Measurements from ENCODE around the gene CASS4. TPM values are rescaled to one million over a fixed set of nuclear protein-coding genes. Genes with fewer than 3 reads are reported as not detected.

CASS4 gene
- total RNA-seq, 1 donor from 2014 or later, result 0.16 TPM

DNA sequence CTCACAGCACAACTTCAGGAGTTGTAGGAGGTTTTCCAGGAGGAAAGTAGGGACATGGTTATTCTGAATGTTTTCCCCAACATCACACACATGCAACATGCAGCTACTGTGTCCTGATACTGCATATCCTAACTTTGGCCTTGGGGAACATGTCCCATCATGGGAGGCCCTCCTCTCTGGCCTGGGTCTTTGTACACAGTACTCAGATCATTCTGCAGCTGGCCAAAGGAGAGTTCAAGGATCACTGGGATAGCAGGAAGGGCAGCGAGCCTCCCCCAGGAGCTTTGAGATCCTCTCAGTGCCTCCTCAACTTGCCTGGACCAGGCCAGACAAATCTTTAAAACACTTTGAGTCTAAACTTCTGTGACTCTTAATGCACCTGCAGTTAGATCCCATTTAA lies 12.9 kb downstream of the CASS4 start:
- no peaks in the 10 kb centered on the region for H3K9me3 Mint-ChIP-seq
- no peak for DNase-seq (ENCODE audit: low read depth, low spot score)
- no peak for TF ChIP-seq CTCF (conservative IDR thresholded peaks at IDR 0.05)
- H3K27ac Mint-ChIP-seq (ENCODE audit: unreplicated experiment), result peak overlapping the region; percentile 24
- peaks cover 29% of the 10 kb centered on the region for H3K4me1 Mint-ChIP-seq
- H3K27me3 Mint-ChIP-seq (ENCODE audit: low read depth), result no peaks in the 10 kb centered on the region
- H3K36me3 Mint-ChIP-seq (ENCODE audit: low read depth), result no peaks in the 10 kb centered on the region
- H3K4me3 Mint-ChIP-seq, result no peak overlapping the region

- Mint-ChIP-seq H3K27ac (ENCODE audit: unreplicated experiment) (no peak overlapping the region), H3K4me1 (peaks cover 35% of the 10 kb centered on the region), H3K4me3 (no peak overlapping the region), H3K9me3 (no peaks in the 10 kb centered on the region), H3K27me3 (ENCODE audit: low read depth) (no peaks in the 10 kb centered on the region), H3K36me3 (ENCODE audit: low read depth) (no peaks in the 10 kb centered on the region)
- DNase-seq (ENCODE audit: low read depth, low spot score), result no peak
- no peak for TF ChIP-seq CTCF (conservative IDR thresholded peaks at IDR 0.05)
Observed at GRCh38 chr20:56426026-56426425, 14.0 kb downstream of the CASS4 start.

- Mint-ChIP-seq H3K27me3 (ENCODE audit: low read depth) (no peaks in the 10 kb centered on the region), H3K4me3 (no peak overlapping the region), H3K36me3 (ENCODE audit: low read depth) (no peaks in the 10 kb centered on the region), H3K27ac (ENCODE audit: unreplicated experiment) (no peak overlapping the region), H3K9me3 (no peaks in the 10 kb centered on the region), H3K4me1 (peaks cover 40% of the 10 kb centered on the region)
- no peak for DNase-seq (ENCODE audit: low read depth, low spot score)
- no peak for TF ChIP-seq CTCF (conservative IDR thresholded peaks at IDR 0.05)
Observed at GRCh38 chr20:56426926-56427325, 14.9 kb downstream of the CASS4 start.

DNA sequence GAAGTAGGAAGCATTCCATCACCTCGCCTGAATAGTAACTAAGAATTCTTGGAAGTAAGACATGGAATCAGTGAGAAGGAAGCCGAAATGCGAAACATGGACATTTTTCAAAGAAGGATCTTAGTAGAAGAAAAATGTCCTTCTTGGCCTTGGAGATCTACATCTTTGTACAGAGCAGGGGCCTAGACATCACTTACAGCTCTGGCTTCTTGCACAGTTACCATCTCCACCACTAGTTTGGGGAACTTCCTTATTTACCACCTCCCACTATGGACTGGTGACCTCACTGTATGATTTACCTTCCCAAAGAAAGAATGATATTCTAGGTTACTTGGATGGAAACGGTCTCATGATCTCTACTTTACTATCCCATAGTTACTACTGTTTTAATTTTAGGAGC lies 15.7 kb downstream of the CASS4 start:
- Mint-ChIP-seq H3K9me3 (no peaks in the 10 kb centered on the region), H3K27ac (ENCODE audit: unreplicated experiment) (no peak overlapping the region), H3K36me3 (ENCODE audit: low read depth) (no peaks in the 10 kb centered on the region), H3K4me3 (no peak overlapping the region), H3K27me3 (ENCODE audit: low read depth) (no peaks in the 10 kb centered on the region), H3K4me1 (peaks cover 33% of the 10 kb centered on the region)
- DNase-seq (ENCODE audit: low read depth, low spot score), result no peak
- TF ChIP-seq CTCF (conservative IDR thresholded peaks at IDR 0.05), result no peak

GRCh38 chr20:56428410-56428809 lies 16.4 kb downstream of the CASS4 start:
- peaks cover 36% of the 10 kb centered on the region for H3K4me1 Mint-ChIP-seq
- no peaks in the 10 kb centered on the region for H3K27me3 Mint-ChIP-seq (ENCODE audit: low read depth)
- no peak overlapping the region for H3K4me3 Mint-ChIP-seq
- no peak overlapping the region for H3K27ac Mint-ChIP-seq (ENCODE audit: unreplicated experiment)
- no peak for DNase-seq (ENCODE audit: low read depth, low spot score)
- H3K36me3 Mint-ChIP-seq (ENCODE audit: low read depth), result no peaks in the 10 kb centered on the region
- no peak for TF ChIP-seq CTCF (conservative IDR thresholded peaks at IDR 0.05)
- no peaks in the 10 kb centered on the region for H3K9me3 Mint-ChIP-seq

DNA sequence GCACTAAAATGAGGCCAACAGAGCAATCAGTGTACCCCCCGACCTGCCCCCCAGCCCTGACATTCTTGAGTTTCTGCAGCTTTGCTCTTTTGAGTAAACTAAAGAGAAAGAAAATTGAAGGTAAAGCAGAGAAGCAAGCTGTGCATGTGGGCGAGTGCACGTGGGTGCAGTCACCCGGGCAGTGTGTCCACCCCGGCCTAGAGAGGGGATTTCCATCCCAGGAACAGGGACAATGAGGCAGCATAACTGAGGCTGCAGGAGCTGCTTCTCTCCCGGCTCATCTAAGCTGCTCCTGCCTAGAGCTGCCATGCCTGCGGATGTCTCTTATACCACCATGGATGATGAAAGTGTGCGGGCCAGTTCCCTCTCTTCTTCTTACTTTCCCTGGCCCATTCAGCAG lies 16.8 kb downstream of the CASS4 start:
- Mint-ChIP-seq H3K27me3 (ENCODE audit: low read depth) (no peaks in the 10 kb centered on the region), H3K9me3 (no peaks in the 10 kb centered on the region), H3K4me3 (no peak overlapping the region), H3K36me3 (ENCODE audit: low read depth) (no peaks in the 10 kb centered on the region), H3K4me1 (peaks cover 39% of the 10 kb centered on the region), H3K27ac (ENCODE audit: unreplicated experiment) (no peak overlapping the region)
- DNase-seq (ENCODE audit: low read depth, low spot score), result no peak
- no peak for TF ChIP-seq CTCF (conservative IDR thresholded peaks at IDR 0.05)

Measured in neural crest cell (in vitro differentiated cells).